Fibroblast of skin of left quadriceps (primary cell): ENCODE measurements around the gene IL3.

Source experiments
- DNase-seq, 2 experiments: peaks; one replicate each; pipeline ENCODE4 v3.0.0-alpha.2; 2013; ENCODE audit warnings: low read depth in 2 of 2

Gene IL3

DNA sequence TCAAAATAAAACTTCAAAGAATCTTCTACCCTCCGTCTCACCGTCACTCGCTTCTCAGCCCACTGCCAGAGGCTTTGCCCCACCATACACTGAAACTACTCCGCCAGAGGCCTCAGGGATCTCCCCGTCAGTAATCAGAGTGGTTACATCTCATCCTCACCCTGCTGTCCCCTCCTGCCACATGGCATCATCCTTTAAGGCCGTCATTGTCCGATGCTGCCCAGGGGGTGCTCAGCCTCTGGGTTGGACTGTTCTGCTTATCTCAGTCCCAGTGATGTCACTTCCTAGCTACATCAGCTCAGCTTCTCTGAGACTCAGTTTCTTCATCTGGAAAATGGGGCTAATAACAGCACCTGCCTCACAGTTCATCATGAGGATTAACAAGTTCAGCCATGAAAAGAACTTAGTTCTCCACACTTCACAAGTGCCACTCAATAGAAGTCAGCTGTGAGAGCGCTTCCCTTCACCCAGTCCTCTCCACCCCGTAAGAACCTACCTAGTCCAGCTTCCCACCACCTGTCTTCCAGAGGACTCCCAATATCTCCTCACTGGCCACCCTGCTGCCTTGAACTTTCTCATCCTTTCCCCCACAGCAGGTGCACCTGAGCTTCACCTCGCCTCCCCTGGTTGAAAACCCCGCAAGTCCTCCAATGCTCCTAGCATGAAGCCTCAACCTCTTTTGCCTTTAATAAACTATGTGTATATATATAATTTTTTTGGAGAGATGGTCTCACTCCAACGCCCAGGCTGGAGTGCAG is 2.8 kb upstream of the IL3 start:
- no peak for DNase-seq

DNA sequence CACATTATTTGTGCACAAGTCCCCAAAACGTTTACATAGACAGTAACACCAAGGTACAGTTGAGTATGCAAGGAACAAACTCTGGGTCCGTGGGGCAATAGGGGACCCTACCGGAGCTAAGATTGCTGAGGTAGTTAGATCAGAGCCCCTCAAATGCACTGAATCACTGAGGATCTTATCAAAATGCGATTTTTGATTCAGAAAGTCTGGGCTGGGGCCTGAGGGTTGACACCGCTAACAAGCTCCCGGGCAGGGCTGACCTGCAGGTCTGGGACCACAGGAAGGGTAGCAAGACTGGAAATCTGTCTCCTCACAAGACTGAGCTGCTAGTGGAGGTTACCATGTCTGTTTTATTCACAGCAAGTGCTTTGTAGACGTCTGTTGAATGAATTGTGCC is 1.8 kb upstream of the IL3 start:
- no peak for DNase-seq

- no peak for DNase-seq
Measured at GRCh38 chr5:132059043-132059695, 1.3 kb upstream of the IL3 start.

DNA sequence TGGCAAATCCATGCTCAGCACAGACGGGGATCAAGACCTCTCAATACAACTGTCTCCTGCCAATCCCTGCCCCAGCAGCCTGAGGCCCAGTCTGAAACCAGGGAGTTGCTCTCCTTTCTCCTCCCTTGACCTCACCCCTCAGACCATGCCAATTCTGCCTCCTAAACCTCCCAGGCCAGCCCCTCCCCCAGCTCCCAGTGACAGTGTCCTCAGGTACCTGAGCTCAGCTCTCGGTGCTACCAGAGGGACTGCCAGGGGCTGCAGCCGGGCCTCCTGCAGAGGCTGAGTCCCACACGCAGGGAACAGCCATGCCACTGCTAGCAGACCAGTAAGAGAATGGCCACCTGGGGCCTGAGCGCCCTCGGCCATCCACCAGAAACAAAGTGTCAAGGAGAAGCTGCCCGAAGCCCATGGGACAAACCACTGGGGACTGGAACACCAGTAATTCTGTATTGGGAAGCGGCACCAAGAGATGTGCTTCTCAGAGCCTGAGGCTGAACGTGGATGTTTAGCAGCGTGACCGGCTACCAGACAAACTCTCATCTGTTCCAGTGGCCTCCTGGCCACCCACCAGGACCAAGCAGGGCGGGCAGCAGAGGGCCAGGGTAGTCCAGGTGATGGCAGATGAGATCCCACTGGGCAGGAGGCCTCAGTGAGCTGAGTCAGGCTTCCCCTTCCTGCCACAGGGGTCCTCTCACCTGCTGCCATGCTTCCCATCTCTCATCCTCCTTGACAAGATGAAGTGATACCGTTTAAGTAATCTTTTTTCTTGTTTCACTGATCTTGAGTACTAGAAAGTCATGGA is 557 bp upstream of the IL3 start:
- no peak for DNase-seq

GRCh38 chr5:132063090-132063911 is 2.8 kb downstream of the IL3 start:
- peak in 1 of 2 experiments; percentile 20 for DNase-seq

DNA sequence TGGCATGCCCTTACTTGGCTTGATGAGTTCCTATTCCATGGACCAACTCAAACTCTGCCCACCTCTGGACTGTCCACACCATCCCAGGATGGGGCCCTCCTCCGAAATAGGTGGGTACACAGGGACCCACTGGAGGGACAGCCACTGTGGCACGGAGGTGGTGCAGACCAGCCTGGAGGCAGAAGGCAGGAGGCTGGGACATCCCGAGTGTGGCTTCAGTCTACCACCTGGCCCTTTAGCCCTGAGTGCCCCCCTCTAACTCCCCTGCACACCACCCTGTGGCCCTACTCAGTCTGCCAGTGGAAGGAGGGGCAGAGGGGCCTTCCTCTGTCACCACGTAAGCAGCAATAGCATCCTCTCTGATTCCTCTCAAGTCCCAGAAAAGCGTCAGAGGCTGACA is 3.7 kb downstream of the IL3 start:
- DNase-seq, result no peak

DNA sequence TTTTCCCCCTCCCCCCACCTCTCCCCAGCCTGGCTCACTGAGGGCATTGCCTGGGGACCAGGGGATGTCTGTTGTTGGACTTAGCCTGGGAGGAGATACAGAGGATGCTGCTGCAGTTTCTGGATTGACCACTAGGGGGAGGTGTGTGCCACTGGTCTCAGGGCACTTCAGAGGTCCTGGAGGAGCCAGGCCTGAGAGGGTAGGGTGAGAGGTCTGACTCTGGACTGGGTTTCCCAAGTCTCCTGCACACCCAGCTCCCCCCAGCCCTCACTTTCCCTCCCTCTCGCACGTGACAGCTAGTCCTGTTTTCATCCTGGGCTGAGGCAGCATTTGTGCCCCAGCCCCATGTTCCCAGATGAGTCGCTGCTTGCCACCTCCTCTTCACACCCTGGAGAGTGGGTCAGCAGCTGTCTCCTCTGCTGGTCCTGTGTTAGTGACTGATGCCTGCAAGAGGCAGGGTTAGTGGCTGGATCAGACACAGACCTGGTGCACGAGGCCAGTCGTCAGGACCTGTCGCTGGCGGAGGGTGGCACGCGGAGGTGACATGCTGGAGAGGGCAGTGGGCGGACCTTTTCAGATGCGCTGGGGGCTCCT is 4.4 kb downstream of the IL3 start:
- DNase-seq, result peak; percentile 21 to 26

DNA sequence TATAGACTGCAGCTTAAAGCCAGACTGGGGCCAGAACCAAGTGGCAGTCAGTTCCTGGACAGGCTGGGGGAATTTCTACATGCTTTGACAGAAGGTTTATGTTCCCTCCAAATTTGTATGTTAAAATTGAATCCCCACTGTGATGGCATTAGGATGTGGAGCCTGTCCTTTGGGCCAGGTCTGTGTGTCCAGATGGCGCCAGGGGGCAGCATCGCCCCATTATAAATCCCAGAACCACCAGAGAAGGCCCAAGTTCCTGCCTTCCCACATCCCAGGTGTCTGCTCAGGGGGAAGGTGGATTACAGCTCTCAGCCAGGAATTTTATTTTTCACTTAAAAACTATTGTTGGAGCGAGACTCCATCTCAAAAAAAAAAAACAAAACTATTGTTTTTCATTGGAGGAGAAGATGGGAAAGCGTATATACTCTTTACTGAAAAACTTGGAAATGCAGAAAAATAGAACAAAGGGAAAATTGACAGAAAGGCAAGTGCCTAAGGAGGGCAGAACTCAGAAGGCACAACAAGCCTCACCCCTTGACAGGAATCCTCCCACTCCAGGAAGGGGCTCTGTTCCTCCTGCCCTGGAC is 5.0 kb downstream of the IL3 start:
- DNase-seq, result peak; percentile 27 to 31

DNA sequence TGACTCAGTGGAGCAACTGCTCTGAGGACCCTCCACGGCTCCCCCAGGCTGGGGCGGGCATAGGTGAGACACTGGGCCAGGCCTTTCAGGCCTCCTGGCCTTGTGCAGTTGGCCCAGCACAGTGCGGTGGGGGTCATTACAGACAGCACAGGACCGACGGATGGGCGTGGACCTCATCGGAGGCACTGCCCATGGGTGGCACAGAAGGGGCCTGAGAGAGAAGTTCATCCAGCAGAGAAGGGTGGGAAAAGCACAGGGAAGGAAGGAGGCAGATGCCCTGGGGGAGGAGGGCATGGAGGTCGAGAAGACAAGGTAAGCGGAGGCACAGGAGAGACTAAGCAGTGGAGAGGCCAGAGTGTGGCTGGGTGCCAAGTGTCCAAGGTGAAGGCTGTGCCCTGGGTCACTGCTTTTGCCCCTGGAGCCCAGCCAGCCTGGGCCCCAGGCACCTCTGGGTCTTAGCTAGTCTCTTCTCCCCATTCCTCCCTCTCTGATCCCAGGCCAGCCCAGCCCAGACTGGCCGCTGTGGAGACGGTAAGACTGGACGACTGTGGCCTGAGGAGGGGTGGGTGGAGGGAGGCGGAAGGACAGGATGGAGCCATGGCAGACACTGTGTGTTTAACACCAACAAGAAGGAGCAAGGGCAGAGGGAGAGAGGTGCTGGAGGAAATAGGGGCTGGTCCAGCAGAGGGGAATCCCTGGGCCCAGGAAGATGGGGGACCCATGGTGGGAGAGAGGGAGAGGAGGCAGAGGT is 5.7 kb downstream of the IL3 start:
- no peak for DNase-seq

DNA sequence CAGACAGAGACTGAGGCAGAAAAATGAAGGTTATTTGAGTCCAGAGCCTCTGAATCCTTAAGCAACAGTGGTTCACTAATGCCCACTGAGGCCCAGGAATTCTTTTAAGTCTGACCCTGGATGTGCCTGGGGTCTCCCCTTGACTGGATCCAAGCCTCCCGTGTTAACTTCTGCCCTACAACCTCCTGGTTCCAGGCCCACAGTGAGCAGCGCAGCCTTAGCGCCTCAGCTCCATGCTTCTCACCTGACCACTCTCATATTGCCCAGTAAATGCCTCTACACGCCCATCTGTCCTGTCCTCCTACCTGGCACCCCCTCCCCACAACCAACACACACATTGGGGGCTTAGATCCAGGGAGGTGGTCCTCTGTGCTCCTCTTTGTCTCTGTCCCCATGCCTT is 6.4 kb downstream of the IL3 start:
- no peak for DNase-seq

DNA sequence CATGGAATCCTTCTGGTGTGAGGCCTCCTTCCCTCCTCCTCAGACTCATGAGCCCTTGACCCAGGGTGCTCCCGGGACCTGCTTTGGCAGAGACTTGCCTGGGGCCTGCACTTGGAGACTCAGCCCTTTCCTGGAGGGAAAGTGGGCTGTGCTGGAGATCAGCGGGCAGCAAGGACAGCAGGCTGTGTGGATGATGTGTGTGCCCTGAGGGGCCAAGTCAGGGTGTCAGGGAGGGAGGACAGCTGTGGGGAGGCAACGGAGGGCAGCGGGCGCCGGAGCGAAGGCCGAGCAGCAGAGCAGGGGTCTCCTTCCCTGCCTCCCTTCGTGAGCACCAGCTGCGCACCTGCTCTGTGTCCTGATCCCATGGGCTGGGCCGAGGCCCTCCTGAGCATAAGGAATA is 7.0 kb downstream of the IL3 start:
- DNase-seq, result no peak

DNA sequence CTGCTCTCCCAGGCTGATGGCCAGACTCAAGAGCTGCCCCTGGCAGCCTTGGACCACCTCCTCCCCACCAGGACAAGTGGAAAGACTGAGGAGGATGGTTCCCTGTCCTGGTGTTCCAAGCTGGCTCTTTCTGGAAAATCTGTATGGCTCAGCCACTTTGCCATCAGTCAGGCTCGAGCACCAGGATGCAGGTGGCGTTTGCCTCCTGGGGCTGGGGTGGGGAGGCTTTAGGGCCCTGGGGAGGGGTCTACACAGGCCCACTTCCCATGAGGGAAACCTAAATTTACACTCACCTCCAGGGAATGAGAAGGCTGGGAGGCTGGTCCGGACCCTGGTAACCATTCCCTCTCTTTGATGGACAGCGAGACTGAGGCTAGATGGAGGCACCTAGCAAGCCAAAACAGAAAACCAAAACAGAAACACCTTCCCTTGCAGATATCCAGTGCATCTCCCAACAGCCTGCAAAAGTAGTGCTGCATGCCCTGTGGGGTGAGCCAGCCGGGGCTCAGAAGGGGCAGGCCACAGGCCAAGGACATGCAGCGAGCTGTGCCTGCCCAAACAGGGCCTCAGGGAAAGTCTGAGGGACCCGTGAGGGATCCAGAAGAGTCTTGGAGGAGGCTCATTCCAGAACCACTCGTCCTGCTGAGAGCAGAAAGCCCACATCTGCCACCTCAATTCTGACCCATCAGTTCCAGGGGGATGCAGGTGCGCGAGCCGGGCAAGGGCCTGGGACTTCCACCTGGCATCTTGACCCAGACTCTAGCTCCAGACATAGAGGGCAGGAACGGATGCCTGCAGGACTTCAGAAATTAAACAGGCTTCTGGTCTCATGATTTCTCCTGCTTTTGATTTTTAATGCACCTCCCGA is 7.7 kb downstream of the IL3 start:
- DNase-seq, result no peak

- no peak for DNase-seq
Measured at GRCh38 chr5:132069561-132069960, 9.1 kb downstream of the IL3 start.

GRCh38 chr5:132069994-132070393 is 9.5 kb downstream of the IL3 start:
- DNase-seq, result no peak

DNA sequence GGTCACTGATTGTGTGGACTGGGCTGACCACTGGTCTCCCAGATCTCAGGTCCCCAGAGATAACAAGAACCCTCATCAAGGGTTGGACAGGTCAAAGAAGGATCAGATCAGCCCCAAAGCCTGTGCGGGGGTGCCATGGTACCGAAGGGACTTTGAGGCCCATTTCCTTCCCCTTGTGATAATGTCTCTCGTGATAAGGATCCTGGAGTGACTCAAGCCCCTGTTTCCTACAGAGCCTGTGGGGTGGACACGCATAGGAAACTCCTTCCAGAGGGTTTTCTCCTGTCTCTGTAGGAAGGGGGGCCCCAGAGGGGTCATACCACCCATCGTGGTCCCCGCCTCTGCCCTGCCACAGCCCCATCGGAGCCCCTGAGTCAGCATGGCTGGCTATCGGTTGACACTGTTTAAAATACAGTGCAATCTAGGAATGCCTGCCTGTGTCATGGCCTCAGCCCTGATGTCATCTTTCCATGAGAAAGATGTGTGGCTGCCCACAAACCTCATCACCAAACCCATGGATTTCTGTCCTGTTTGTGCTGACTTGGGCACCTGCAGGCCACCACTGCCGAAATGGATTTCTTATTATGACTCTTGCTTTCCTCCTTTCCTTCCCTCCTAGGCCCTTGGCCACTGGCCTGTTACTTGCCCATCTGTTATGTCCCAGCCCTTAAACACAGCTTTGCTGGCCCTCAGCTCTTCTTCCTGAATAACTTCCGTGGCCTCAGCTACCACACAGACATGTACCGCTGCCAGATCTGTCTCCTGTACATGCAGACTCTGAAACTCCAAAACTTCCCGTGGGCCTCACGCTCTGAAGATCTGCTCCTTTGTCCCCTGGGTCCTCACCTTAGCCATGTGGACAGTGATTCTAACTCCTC is 10.2 kb downstream of the IL3 start:
- no peak for DNase-seq

DNA sequence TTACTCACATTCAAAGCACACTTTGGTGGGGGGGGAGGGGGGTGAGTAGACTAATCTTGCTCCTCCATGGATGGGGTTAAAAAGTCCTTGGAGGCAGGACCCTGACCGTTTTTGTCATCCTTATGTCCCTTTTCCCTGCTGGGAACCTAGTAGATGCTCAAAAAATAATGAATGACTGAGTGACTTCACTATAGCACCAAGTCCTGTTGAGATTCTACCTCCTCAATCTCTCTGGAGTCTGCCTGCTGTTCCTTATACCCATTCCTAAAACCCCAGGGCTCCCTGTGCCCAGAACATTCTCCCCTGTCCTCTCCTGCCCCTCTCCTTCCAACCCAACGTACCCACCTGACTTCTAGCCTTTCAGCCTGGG is 10.9 kb downstream of the IL3 start:
- DNase-seq, result no peak

- DNase-seq, result no peak
Measured at GRCh38 chr5:132072070-132072469, 11.6 kb downstream of the IL3 start.

- DNase-seq, result no peak
Measured at GRCh38 chr5:132072528-132072927, 12.1 kb downstream of the IL3 start.
